Neural crest cell (in vitro differentiated cells): Measurements from ENCODE around the gene RBM44. TPM values are rescaled to one million over a fixed set of nuclear protein-coding genes. Genes with fewer than 3 reads are reported as not detected.
"Not testable (repeated sequence)": the region's sequence is repeated elsewhere in the genome, so short reads cannot be mapped to it uniquely, and the experiment has no call there.

Source experiments
- DNase-seq: peaks from one replicate; pipeline ENCODE4 v3.0.0; 2021; ENCODE audit warnings: low read depth, mixed read lengths, low spot score
- H3K27ac Mint-ChIP-seq: one replicate; pipeline ENCODE4 v1.8.0; 2021; ENCODE audit warnings: mild to moderate bottlenecking, mixed read lengths; ENCODE audit not compliant: unreplicated experiment
- H3K27me3 Mint-ChIP-seq: 2 replicates; pipeline ENCODE4 v1.8.0; 2021; ENCODE audit warnings: low read depth, mild to moderate bottlenecking, mixed read lengths
- H3K36me3 Mint-ChIP-seq: 2 replicates; pipeline ENCODE4 v1.8.0; 2021; ENCODE audit warnings: low read depth, mild to moderate bottlenecking, mixed read lengths
- H3K4me1 Mint-ChIP-seq: 2 replicates; pipeline ENCODE4 v1.8.0; 2021; ENCODE audit warnings: mixed read lengths
- H3K4me3 Mint-ChIP-seq: one replicate; pipeline ENCODE4 v1.8.0; 2021; ENCODE audit warnings: mild to moderate bottlenecking, mixed read lengths
- H3K9me3 Mint-ChIP-seq: 2 replicates; pipeline ENCODE4 v1.8.0; 2021; ENCODE audit warnings: mixed read lengths
- CTCF ChIP-seq: fragments of 200-600 bp; sonication (generic); conservative IDR thresholded peaks from 2 replicates; pipeline ENCODE4 v1.5.0; 2021; ENCODE audit warnings: antibody characterized with exemption, mild to moderate bottlenecking
- total RNA-seq: library from RNA; stranded (reverse); gene quantifications from 2 replicates; pipeline ENCODE4 v1.2.1, GENCODE V29; 2021

Gene RBM44
- total RNA-seq, 1 donor from 2014 or later = 0.42 TPM

DNA sequence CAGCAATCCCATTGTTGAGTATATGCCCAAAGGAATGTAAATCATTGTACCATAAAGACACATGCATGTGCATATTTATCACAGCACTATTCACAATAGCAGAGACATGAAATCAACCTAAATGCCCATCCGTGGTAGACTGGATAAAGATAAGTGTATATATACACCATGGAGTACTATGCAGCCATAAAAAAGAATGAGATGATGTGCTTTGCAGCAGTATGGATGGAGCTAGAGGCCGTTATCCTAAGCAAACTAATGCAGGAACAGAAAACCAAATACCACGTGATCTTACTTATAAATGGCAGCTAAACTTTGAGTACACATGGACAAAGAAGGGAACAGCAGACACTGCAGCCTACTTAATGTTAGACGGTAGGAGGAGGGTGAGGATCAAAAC is 42.5 kb downstream of the RBM44 start:
- Mint-ChIP-seq H3K4me3 (no peak overlapping the region), H3K36me3 (no peaks in the 10 kb centered on the region), H3K4me1 (no peaks in the 10 kb centered on the region), H3K9me3 (peaks cover 9% of the 10 kb centered on the region), H3K27me3 (peaks cover 6% of the 10 kb centered on the region), H3K27ac (no peak overlapping the region)
- DNase-seq = no peak
- TF ChIP-seq CTCF = no peak

GRCh38 chr2:237848940-237849339 is 50.4 kb downstream of the RBM44 start:
- not testable (repeated sequence) for H3K4me1 Mint-ChIP-seq, DNase-seq, H3K36me3 Mint-ChIP-seq, H3K4me3 Mint-ChIP-seq, H3K27ac Mint-ChIP-seq, H3K9me3 Mint-ChIP-seq
- H3K27me3 Mint-ChIP-seq = peaks cover 21% of the 10 kb centered on the region

GRCh38 chr2:237854295-237854694 is 55.7 kb downstream of the RBM44 start:
- H3K4me1 Mint-ChIP-seq = peaks cover 13% of the 10 kb centered on the region
- H3K9me3 Mint-ChIP-seq = no peaks in the 10 kb centered on the region
- TF ChIP-seq CTCF = no peak
- no peak overlapping the region for H3K27ac Mint-ChIP-seq
- peaks cover 33% of the 10 kb centered on the region for H3K27me3 Mint-ChIP-seq
- no peaks in the 10 kb centered on the region for H3K36me3 Mint-ChIP-seq
- no peak overlapping the region for H3K4me3 Mint-ChIP-seq
- no peak for DNase-seq

GRCh38 chr2:237857791-237858190 is 59.2 kb downstream of the RBM44 start:
- Mint-ChIP-seq H3K9me3 (no peaks in the 10 kb centered on the region), H3K27ac (no peak overlapping the region), H3K36me3 (no peaks in the 10 kb centered on the region), H3K4me3 (no peak overlapping the region), H3K4me1 (peaks cover 28% of the 10 kb centered on the region), H3K27me3 (peaks cover 61% of the 10 kb centered on the region)
- DNase-seq = no peak
- TF ChIP-seq CTCF = no peak

DNA sequence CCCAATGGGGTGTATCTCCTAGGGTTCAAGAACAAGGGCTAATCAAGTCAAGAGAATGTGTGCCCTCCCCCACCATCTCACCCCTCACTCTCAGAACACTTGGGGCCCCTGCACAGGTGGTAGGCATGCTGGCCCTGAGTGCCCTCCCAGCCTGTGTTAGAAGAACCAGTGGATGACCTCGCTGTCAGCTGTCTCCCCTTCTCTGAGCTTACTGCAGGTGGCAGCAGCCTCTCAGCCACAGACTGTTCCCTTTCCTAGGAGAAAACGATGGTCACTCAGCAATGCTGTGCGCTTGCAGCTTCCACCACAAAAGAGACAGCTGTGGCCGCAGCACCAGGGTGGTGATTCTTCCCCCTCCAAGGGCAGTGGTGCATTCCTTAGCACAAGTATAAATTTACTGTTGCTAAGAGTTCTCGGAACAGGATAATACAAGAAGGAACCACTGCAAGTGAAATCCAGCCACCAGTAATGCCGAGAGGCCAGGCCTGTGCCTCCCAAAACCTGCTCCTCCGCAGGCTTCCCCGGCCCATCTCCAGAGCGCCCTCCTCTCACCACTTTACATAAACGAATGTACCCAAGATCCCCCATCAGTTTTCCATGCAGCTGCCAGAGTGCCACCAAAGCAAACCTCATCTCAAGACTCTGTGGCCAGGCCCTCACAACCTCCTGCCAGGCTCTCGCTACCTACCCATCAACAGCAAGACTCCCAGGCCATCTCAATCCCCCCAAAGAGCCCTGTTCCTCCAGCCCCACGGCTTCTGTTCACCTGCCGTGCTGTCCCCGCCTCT is 59.9 kb downstream of the RBM44 start:
- H3K9me3 Mint-ChIP-seq = no peaks in the 10 kb centered on the region
- H3K4me1 Mint-ChIP-seq = peaks cover 28% of the 10 kb centered on the region
- peak overlapping the region; percentile 87 for H3K4me3 Mint-ChIP-seq
- peak; percentile 76 for TF ChIP-seq CTCF
- H3K27ac Mint-ChIP-seq = no peak overlapping the region
- DNase-seq = peak; percentile 48
- H3K36me3 Mint-ChIP-seq = no peaks in the 10 kb centered on the region
- H3K27me3 Mint-ChIP-seq = peaks cover 61% of the 10 kb centered on the region

GRCh38 chr2:237859082-237859433 is 60.5 kb downstream of the RBM44 start:
- Mint-ChIP-seq H3K27ac (no peak overlapping the region), H3K4me3 (peak overlapping the region; percentile 87), H3K36me3 (no peaks in the 10 kb centered on the region), H3K4me1 (peaks cover 28% of the 10 kb centered on the region), H3K27me3 (peaks cover 61% of the 10 kb centered on the region), H3K9me3 (no peaks in the 10 kb centered on the region)
- no peak for DNase-seq
- no peak for TF ChIP-seq CTCF
